NT2/D1 (cell line): ENCODE data around the gene CLEC2A.

ENCODE experiments used
- SUZ12 ChIP-seq: IDR thresholded peaks from 2 replicates; pipeline ENCODE4 v1.6.1; 2011; ENCODE audit not compliant: insufficient read length, insufficient read depth; ENCODE audit errors: extremely low read depth
- ZNF274 ChIP-seq: IDR thresholded peaks from 2 replicates; pipeline ENCODE4 v1.6.1; 2011; ENCODE audit warnings: mild to moderate bottlenecking, low read depth, low read length

GRCh38 chr12:9906873-9907272 lies 25.3 kb downstream of the CLEC2A start:
- TF ChIP-seq SUZ12 (no peak), ZNF274 (no peak)
